WERI-Rb-1 (cell line): Measurements from ENCODE around the gene UGT3A1.

Experiments
- DNase-seq: peaks from one replicate; pipeline ENCODE4 v3.0.0-alpha.2; 2020
- H3K27ac ChIP-seq: fragments of 250-450 bp; sonication (Bioruptor Pico); 2 replicates; pipeline ENCODE4 v1.5.1; 2020; ENCODE audit warnings: mild to moderate bottlenecking, moderate library complexity
- H3K27me3 ChIP-seq: fragments of 250-450 bp; sonication (Bioruptor Pico); 2 replicates; pipeline ENCODE4 v1.5.1; 2021; ENCODE audit warnings: mild to moderate bottlenecking, low read depth, moderate library complexity; ENCODE audit not compliant: insufficient read depth, severe bottlenecking
- H3K36me3 ChIP-seq: fragments of 250-450 bp; sonication (Bioruptor Pico); 2 replicates; pipeline ENCODE4 v1.5.1; 2020; ENCODE audit warnings: mild to moderate bottlenecking, moderate library complexity
- H3K4me3 ChIP-seq: 2 replicates; pipeline ENCODE4 v1.5.1; 2011; ENCODE audit warnings: low read depth, mild to moderate bottlenecking, control low read depth, low read length
- H3K9me3 ChIP-seq: fragments of 250-450 bp; sonication (Bioruptor Pico); 2 replicates; pipeline ENCODE4 v1.5.1; 2021; ENCODE audit warnings: mild to moderate bottlenecking, moderate library complexity; ENCODE audit not compliant: severe bottlenecking
- CTCF ChIP-seq: IDR thresholded peaks from 2 replicates; pipeline ENCODE4 v1.5.1; 2011; ENCODE audit warnings: low read depth, mild to moderate bottlenecking, control low read depth, inconsistent platforms, low read length

Gene UGT3A1

GRCh38 chr5:35920890-35921289 lies 70.3 kb downstream of the UGT3A1 start:
- Histone ChIP-seq H3K27me3 (peaks cover 69% of the 10 kb centered on the region), H3K27ac (no peak overlapping the region), H3K4me3 (no peak overlapping the region), H3K36me3 (no peaks in the 10 kb centered on the region), H3K9me3 (no peaks in the 10 kb centered on the region)
- 0 out of 2 replicates have a peak, but pooled peaks have one; percentile 32 for TF ChIP-seq CTCF
- peak; percentile 26 for DNase-seq

- no peak for TF ChIP-seq CTCF
- Histone ChIP-seq H3K4me3 (no peak overlapping the region), H3K27me3 (peaks cover 52% of the 10 kb centered on the region), H3K27ac (no peak overlapping the region), H3K9me3 (no peaks in the 10 kb centered on the region), H3K36me3 (no peaks in the 10 kb centered on the region)
- DNase-seq: no peak
Measured at GRCh38 chr5:35919191-35919590, 72.0 kb downstream of the UGT3A1 start.

GRCh38 chr5:35908814-35909213 lies 82.4 kb downstream of the UGT3A1 start:
- H3K4me3 ChIP-seq: no peak overlapping the region
- H3K36me3 ChIP-seq: no peaks in the 10 kb centered on the region
- no peak for DNase-seq
- no peak for TF ChIP-seq CTCF
- no peak overlapping the region for H3K27ac ChIP-seq
- peaks cover 8% of the 10 kb centered on the region for H3K9me3 ChIP-seq
- peaks cover 59% of the 10 kb centered on the region for H3K27me3 ChIP-seq

GRCh38 chr5:35908228-35908627 lies 83.0 kb downstream of the UGT3A1 start:
- Histone ChIP-seq H3K9me3 (peaks cover 11% of the 10 kb centered on the region), H3K36me3 (no peaks in the 10 kb centered on the region), H3K27ac (no peak overlapping the region), H3K27me3 (peaks cover 65% of the 10 kb centered on the region), H3K4me3 (no peak overlapping the region)
- DNase-seq: no peak
- TF ChIP-seq CTCF: no peak

GRCh38 chr5:35904443-35905132 lies 86.6 kb downstream of the UGT3A1 start:
- Histone ChIP-seq H3K27me3 (peaks cover 87% of the 10 kb centered on the region), H3K27ac (no peak overlapping the region), H3K9me3 (peaks cover 10% of the 10 kb centered on the region), H3K36me3 (no peaks in the 10 kb centered on the region), H3K4me3 (no peak overlapping the region)
- DNase-seq: no peak
- no peak for TF ChIP-seq CTCF

- no peak for TF ChIP-seq CTCF
- H3K36me3 ChIP-seq: no peaks in the 10 kb centered on the region
- H3K4me3 ChIP-seq: no peak overlapping the region
- peaks cover 10% of the 10 kb centered on the region for H3K9me3 ChIP-seq
- H3K27ac ChIP-seq: no peak overlapping the region
- peaks cover 88% of the 10 kb centered on the region for H3K27me3 ChIP-seq
- DNase-seq: no peak
Measured at GRCh38 chr5:35903631-35904203, 87.5 kb downstream of the UGT3A1 start.
